HL-60 (cell line): ENCODE measurements around the gene SZT2.

Experiments used
- DNase-seq, 2 experiments: peaks; one replicate each; pipeline ENCODE4 v3.0.0-alpha.2; 2010 to 2020; ENCODE audit warnings: low read depth in 1 of 2, low spot score in 1 of 2
- H3K27ac ChIP-seq: fragments of 250-450 bp; sonication (Bioruptor Pico); replicated peaks from 2 replicates; pipeline ENCODE4 v1.5.1; 2020; ENCODE audit warnings: mild to moderate bottlenecking, moderate library complexity
- H3K27me3 ChIP-seq: fragments of 250-450 bp; sonication (Bioruptor Pico); 2 replicates; pipeline ENCODE4 v1.5.1; 2021; ENCODE audit warnings: mild to moderate bottlenecking, moderate library complexity; ENCODE audit not compliant: insufficient read depth, poor library complexity, severe bottlenecking
- H3K4me3 ChIP-seq: replicated peaks from 2 replicates; pipeline ENCODE4 v1.5.1; 2011; ENCODE audit warnings: mild to moderate bottlenecking, control low read depth, low read length; ENCODE audit not compliant: insufficient read depth
- GABPA ChIP-seq: IDR thresholded peaks from 2 replicates; pipeline ENCODE4 v1.6.1; 2012; ENCODE audit warnings: low read depth
- POLR2AphosphoS5 ChIP-seq: IDR thresholded peaks from 2 replicates; pipeline ENCODE4 v1.6.1; 2012; ENCODE audit warnings: low read depth
- SPI1 ChIP-seq: IDR thresholded peaks from 2 replicates; pipeline ENCODE4 v1.6.1; 2012; ENCODE audit warnings: low read depth, mild to moderate bottlenecking, borderline replicate concordance
- TF ChIP-seq, protein P1 (sequence below): IDR thresholded peaks from 2 replicates; pipeline ENCODE4 v1.6.1; 2012; ENCODE audit warnings: low read depth; ENCODE audit not compliant: insufficient replicate concordance
- TF ChIP-seq, protein P2 (sequence below): IDR thresholded peaks from one replicate; pipeline ENCODE4 v1.5.1; 2011; ENCODE audit warnings: low read length, control low read depth, inconsistent platforms; ENCODE audit not compliant: insufficient read depth

SZT2 gene

GRCh38 chr1:43449708-43450069 is 60.0 kb downstream of the SZT2 start:
- TF ChIP-seq, protein P1, sequence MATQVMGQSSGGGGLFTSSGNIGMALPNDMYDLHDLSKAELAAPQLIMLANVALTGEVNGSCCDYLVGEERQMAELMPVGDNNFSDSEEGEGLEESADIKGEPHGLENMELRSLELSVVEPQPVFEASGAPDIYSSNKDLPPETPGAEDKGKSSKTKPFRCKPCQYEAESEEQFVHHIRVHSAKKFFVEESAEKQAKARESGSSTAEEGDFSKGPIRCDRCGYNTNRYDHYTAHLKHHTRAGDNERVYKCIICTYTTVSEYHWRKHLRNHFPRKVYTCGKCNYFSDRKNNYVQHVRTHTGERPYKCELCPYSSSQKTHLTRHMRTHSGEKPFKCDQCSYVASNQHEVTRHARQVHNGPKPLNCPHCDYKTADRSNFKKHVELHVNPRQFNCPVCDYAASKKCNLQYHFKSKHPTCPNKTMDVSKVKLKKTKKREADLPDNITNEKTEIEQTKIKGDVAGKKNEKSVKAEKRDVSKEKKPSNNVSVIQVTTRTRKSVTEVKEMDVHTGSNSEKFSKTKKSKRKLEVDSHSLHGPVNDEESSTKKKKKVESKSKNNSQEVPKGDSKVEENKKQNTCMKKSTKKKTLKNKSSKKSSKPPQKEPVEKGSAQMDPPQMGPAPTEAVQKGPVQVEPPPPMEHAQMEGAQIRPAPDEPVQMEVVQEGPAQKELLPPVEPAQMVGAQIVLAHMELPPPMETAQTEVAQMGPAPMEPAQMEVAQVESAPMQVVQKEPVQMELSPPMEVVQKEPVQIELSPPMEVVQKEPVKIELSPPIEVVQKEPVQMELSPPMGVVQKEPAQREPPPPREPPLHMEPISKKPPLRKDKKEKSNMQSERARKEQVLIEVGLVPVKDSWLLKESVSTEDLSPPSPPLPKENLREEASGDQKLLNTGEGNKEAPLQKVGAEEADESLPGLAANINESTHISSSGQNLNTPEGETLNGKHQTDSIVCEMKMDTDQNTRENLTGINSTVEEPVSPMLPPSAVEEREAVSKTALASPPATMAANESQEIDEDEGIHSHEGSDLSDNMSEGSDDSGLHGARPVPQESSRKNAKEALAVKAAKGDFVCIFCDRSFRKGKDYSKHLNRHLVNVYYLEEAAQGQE, result no peak
- TF ChIP-seq GABPA (no peak), SPI1 (no peak), POLR2AphosphoS5 (no peak)
- TF ChIP-seq, protein P2, sequence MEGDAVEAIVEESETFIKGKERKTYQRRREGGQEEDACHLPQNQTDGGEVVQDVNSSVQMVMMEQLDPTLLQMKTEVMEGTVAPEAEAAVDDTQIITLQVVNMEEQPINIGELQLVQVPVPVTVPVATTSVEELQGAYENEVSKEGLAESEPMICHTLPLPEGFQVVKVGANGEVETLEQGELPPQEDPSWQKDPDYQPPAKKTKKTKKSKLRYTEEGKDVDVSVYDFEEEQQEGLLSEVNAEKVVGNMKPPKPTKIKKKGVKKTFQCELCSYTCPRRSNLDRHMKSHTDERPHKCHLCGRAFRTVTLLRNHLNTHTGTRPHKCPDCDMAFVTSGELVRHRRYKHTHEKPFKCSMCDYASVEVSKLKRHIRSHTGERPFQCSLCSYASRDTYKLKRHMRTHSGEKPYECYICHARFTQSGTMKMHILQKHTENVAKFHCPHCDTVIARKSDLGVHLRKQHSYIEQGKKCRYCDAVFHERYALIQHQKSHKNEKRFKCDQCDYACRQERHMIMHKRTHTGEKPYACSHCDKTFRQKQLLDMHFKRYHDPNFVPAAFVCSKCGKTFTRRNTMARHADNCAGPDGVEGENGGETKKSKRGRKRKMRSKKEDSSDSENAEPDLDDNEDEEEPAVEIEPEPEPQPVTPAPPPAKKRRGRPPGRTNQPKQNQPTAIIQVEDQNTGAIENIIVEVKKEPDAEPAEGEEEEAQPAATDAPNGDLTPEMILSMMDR, result no peak
- Histone ChIP-seq H3K27me3 (no peaks in the 10 kb centered on the region), H3K27ac (no peak overlapping the region), H3K4me3 (no peak overlapping the region)
- no peak for DNase-seq

GRCh38 chr1:43450251-43450941 is 60.7 kb downstream of the SZT2 start:
- no peak for DNase-seq
- no peaks in the 10 kb centered on the region for H3K27me3 ChIP-seq
- H3K4me3 ChIP-seq, result no peak overlapping the region
- H3K27ac ChIP-seq, result no peak overlapping the region
- TF ChIP-seq, protein P1, result no peak

- no peak for DNase-seq
- H3K27ac ChIP-seq, result no peak overlapping the region
- H3K27me3 ChIP-seq, result no peaks in the 10 kb centered on the region
- TF ChIP-seq SPI1, result no peak
- TF ChIP-seq, protein P2, result no peak
- TF ChIP-seq, protein P1, result no peak
- no peak for TF ChIP-seq GABPA
- TF ChIP-seq POLR2AphosphoS5, result no peak
- no peak overlapping the region for H3K4me3 ChIP-seq
Measured at GRCh38 chr1:43451157-43451591, 61.5 kb downstream of the SZT2 start.
